Fibroblast of lung (primary cell): ENCODE results near the gene NUDC.

Experiments used
- EZH2 ChIP-seq: IDR thresholded peaks from 2 replicates; pipeline ENCODE4 v1.5.1; 2012; ENCODE audit warnings: low read length, control low read depth, mild to moderate bottlenecking; ENCODE audit errors: missing control alignments
- TF ChIP-seq, protein P1 (sequence below), 2 donors: IDR thresholded peaks in 1 of 2; conservative IDR thresholded peaks in 1 of 2; 1 replicate in 1 of 2; 2 replicates in 1 of 2; pipeline ENCODE4 v1.5.1; 2011 to 2012; ENCODE audit warnings: low read length in 2 of 2, control low read depth in 1 of 2, inconsistent platforms in 1 of 2, low read depth in 1 of 2, mild to moderate bottlenecking in 1 of 2

DNA sequence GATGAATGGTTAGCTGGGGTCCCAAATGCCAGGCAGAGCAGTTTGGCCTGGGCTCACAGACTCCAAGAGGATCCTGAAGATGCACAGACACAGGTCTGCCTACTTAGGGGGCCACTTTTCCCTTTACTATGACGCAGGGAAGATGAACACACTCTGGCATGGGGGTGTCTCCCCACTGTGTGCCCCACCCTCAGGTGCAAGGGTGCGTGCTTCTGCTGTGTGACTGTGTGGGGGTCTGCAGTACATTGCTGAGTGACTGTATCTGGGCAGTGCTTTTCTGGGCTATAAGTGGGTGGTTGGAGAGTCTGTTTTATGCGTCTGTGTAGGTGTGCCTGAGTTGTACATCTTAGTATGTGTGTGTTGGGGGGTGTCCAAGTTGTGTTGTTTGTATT, 11.6 kb upstream of the NUDC start:
- TF ChIP-seq, protein P1, sequence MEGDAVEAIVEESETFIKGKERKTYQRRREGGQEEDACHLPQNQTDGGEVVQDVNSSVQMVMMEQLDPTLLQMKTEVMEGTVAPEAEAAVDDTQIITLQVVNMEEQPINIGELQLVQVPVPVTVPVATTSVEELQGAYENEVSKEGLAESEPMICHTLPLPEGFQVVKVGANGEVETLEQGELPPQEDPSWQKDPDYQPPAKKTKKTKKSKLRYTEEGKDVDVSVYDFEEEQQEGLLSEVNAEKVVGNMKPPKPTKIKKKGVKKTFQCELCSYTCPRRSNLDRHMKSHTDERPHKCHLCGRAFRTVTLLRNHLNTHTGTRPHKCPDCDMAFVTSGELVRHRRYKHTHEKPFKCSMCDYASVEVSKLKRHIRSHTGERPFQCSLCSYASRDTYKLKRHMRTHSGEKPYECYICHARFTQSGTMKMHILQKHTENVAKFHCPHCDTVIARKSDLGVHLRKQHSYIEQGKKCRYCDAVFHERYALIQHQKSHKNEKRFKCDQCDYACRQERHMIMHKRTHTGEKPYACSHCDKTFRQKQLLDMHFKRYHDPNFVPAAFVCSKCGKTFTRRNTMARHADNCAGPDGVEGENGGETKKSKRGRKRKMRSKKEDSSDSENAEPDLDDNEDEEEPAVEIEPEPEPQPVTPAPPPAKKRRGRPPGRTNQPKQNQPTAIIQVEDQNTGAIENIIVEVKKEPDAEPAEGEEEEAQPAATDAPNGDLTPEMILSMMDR (conservative IDR thresholded peaks at IDR 0.05 in 1 of 2, IDR thresholded peaks at IDR 0.05 in 1 of 2; ENCODE audit: low read depth in 1 of 2, low read length in 2 of 2): no peak
- no peak for TF ChIP-seq EZH2
